NT2/D1 (cell line): ENCODE measurements around the gene ANKRD9.

ENCODE experiments used
- SUZ12 ChIP-seq: IDR thresholded peaks from 2 replicates; pipeline ENCODE4 v1.6.1; 2011; ENCODE audit not compliant: insufficient read length, insufficient read depth; ENCODE audit errors: extremely low read depth
- YY1 ChIP-seq: IDR thresholded peaks from 2 replicates; pipeline ENCODE4 v1.6.1; 2011; ENCODE audit not compliant: insufficient read length, insufficient read depth

DNA sequence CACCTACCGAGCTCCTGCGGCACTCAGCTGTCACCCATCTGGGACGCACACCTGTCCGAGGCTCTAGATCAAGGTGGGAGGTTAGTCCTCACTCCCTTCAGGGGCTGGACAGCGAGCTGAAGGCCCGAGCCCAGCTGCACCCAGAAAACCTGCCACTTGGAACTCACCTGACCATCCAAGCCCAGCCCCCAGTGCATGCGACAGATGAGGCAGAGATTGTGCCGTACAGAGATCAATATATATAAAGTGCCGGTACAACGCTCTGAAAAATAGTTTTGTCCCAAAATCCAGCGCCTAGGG, 3.0 kb downstream of the ANKRD9 start:
- TF ChIP-seq YY1 (no peak), SUZ12 (no peak)
